Esophagus (tissue), 2 donors: ENCODE data around the gene AOPEP. TPM values are rescaled to one million over a fixed set of nuclear protein-coding genes. Genes with fewer than 3 reads are reported as not detected.
"Not testable (repeated sequence)": the region's sequence is repeated elsewhere in the genome, so short reads cannot be mapped to it uniquely, and the experiment has no call there.

Source experiments
- H3K27ac ChIP-seq, 2 donors: one replicate each; pipeline ENCODE4 v1.5.1; 2013; ENCODE audit warnings: low read depth in 2 of 2, mild to moderate bottlenecking in 2 of 2, inconsistent platforms in 1 of 2, low read length in 1 of 2, moderate library complexity in 1 of 2
- H3K27me3 ChIP-seq, 2 donors: one replicate each; pipeline ENCODE4 v1.6.1; 2013; ENCODE audit warnings: low read length in 2 of 2, control low read depth in 1 of 2, mild to moderate bottlenecking in 1 of 2; ENCODE audit not compliant: insufficient read depth in 2 of 2, control insufficient read depth in 1 of 2
- H3K36me3 ChIP-seq, 2 donors: one replicate each; pipeline ENCODE4 v1.6.1; 2013; ENCODE audit warnings: low read length in 1 of 2; ENCODE audit not compliant: control insufficient read depth in 2 of 2, insufficient read depth in 2 of 2
- H3K4me1 ChIP-seq, 2 donors: one replicate each; pipeline ENCODE4 v1.6.1; 2013; ENCODE audit warnings: low read length in 1 of 2; ENCODE audit not compliant: control insufficient read depth in 2 of 2, insufficient read depth in 2 of 2
- H3K4me3 ChIP-seq, 2 donors: one replicate each; pipeline ENCODE4 v1.5.1; 2013; ENCODE audit warnings: low read length in 2 of 2, mild to moderate bottlenecking in 2 of 2, low read depth in 1 of 2, moderate library complexity in 1 of 2
- H3K9me3 ChIP-seq, 2 donors: one replicate each; pipeline ENCODE4 v1.6.1; 2013; ENCODE audit warnings: mild to moderate bottlenecking in 2 of 2, low read depth in 1 of 2, low read length in 1 of 2, moderate library complexity in 1 of 2; ENCODE audit not compliant: control insufficient read depth in 2 of 2, insufficient read depth in 1 of 2
- WGBS, 2 donors: extraction: QIAGEN DNeasy Blood & Tissue Kit; methylation state at CpG; one replicate each; pipeline ENCODE4 v1.1.7; 2013; 5-methylcytosine and 5-hydroxymethylcytosine counted together
- polyA plus RNA-seq, 2 donors: library from polyadenylated mRNA; stranded (reverse); fragments of 200-250 nt; gene quantifications; one replicate each; pipeline ENCODE4 v1.2.3, GENCODE V29; 2013
- donor health status: healthy with polysubstance abuse.
- donor health status: Bipolar disorder and iron deficiency.

AOPEP gene
- polyA plus RNA-seq, 2 donors: 99.6 to 111 TPM

- Histone ChIP-seq H3K36me3 (no peaks in the 10 kb centered on the region), H3K4me3 (no peak overlapping the region), H3K4me1 (peaks cover 0 to 3% of the 10 kb centered on the region in 2 donors), H3K9me3 (no peaks in the 10 kb centered on the region), H3K27ac (no peak overlapping the region), H3K27me3 (no peaks in the 10 kb centered on the region)
- WGBS, 2 donors: 89 to 93% methylated on average over 6 of the region's 6 CpGs
Observed at GRCh38 chr9:94935396-94935795, 208.9 kb downstream of the AOPEP start.

- WGBS, 2 donors: 84 to 91% methylated on average over 3 of the region's 3 CpGs
- Histone ChIP-seq H3K9me3 (no peaks in the 10 kb centered on the region), H3K36me3 (no peaks in the 10 kb centered on the region), H3K4me1 (peaks cover 0 to 5% of the 10 kb centered on the region in 2 donors), H3K27me3 (no peaks in the 10 kb centered on the region), H3K4me3 (no peak overlapping the region), H3K27ac (no peak overlapping the region)
Observed at GRCh38 chr9:94936419-94936818, 209.9 kb downstream of the AOPEP start.

- WGBS, 2 donors: 97% methylated on average over 6 of the region's 6 CpGs
- Histone ChIP-seq H3K9me3 (no peaks in the 10 kb centered on the region), H3K4me1 (peaks cover 0 to 5% of the 10 kb centered on the region in 2 donors), H3K27ac (no peak overlapping the region), H3K4me3 (no peak overlapping the region), H3K27me3 (no peaks in the 10 kb centered on the region), H3K36me3 (no peaks in the 10 kb centered on the region)
Observed at GRCh38 chr9:94937214-94937903, 210.9 kb downstream of the AOPEP start.

GRCh38 chr9:94938384-94938783 lies 211.9 kb downstream of the AOPEP start:
- no peaks in the 10 kb centered on the region for H3K36me3 ChIP-seq
- peaks cover 0 to 5% of the 10 kb centered on the region in 2 donors for H3K4me1 ChIP-seq
- no peaks in the 10 kb centered on the region for H3K9me3 ChIP-seq
- no peak overlapping the region for H3K27ac ChIP-seq
- WGBS, 2 donors: 97% methylated on average over 3 of the region's 3 CpGs
- H3K4me3 ChIP-seq: no peak overlapping the region
- H3K27me3 ChIP-seq: no peaks in the 10 kb centered on the region

- H3K9me3 ChIP-seq, H3K27ac ChIP-seq, H3K36me3 ChIP-seq, H3K27me3 ChIP-seq, H3K4me1 ChIP-seq, H3K4me3 ChIP-seq: not testable (repeated sequence)
- 95 to 98% methylated on average over 6 of the region's 6 CpGs for WGBS, 2 donors
Observed at GRCh38 chr9:94940296-94940695, 213.8 kb downstream of the AOPEP start.

- Histone ChIP-seq H3K9me3 (no peaks in the 10 kb centered on the region), H3K4me3 (no peak overlapping the region), H3K4me1 (peaks cover 2 to 8% of the 10 kb centered on the region in 2 donors), H3K27me3 (no peaks in the 10 kb centered on the region), H3K36me3 (no peaks in the 10 kb centered on the region), H3K27ac (peak overlapping the region in 1 of 2 donors; percentile 21)
- 67 to 69% methylated on average over 3 of the region's 3 CpGs for WGBS, 2 donors
Observed at GRCh38 chr9:94941211-94941875, 214.8 kb downstream of the AOPEP start.

GRCh38 chr9:94944626-94945025 lies 218.1 kb downstream of the AOPEP start:
- WGBS, 2 donors: 93 to 96% methylated on average over 1 of the region's 1 CpG
- H3K36me3 ChIP-seq: no peaks in the 10 kb centered on the region
- H3K27ac ChIP-seq: peak overlapping the region in 1 of 2 donors; percentile 57
- H3K9me3 ChIP-seq: no peaks in the 10 kb centered on the region
- H3K4me1 ChIP-seq: peaks cover 2 to 8% of the 10 kb centered on the region in 2 donors
- no peaks in the 10 kb centered on the region for H3K27me3 ChIP-seq
- no peak overlapping the region for H3K4me3 ChIP-seq

GRCh38 chr9:94945197-94946144 lies 219.0 kb downstream of the AOPEP start:
- WGBS, 2 donors: 51 to 59% methylated on average over 14 of the region's 14 CpGs
- H3K4me1 ChIP-seq: peaks cover 2 to 14% of the 10 kb centered on the region in 2 donors
- H3K27ac ChIP-seq: peak overlapping the region; percentile 80 to 82
- no peaks in the 10 kb centered on the region for H3K9me3 ChIP-seq
- H3K27me3 ChIP-seq: no peaks in the 10 kb centered on the region
- no peaks in the 10 kb centered on the region for H3K36me3 ChIP-seq
- H3K4me3 ChIP-seq: no peak overlapping the region

GRCh38 chr9:94946256-94946655 lies 219.8 kb downstream of the AOPEP start:
- H3K27ac ChIP-seq: peak overlapping the region; percentile 41 to 78
- H3K27me3 ChIP-seq: no peaks in the 10 kb centered on the region
- H3K9me3 ChIP-seq: no peaks in the 10 kb centered on the region
- H3K36me3 ChIP-seq: no peaks in the 10 kb centered on the region
- no peak overlapping the region for H3K4me3 ChIP-seq
- 85 to 88% methylated on average over 3 of the region's 3 CpGs for WGBS, 2 donors
- H3K4me1 ChIP-seq: peaks cover 3 to 16% of the 10 kb centered on the region in 2 donors
